Renal cortex interstitium (tissue), 11 donors: ENCODE measurements around the gene LAT. TPM values are rescaled to one million over a fixed set of nuclear protein-coding genes. Genes with fewer than 3 reads are reported as not detected.
"Not testable (repeated sequence)": the region's sequence is repeated elsewhere in the genome, so short reads cannot be mapped to it uniquely, and the experiment has no call there.

Experiments
- DNase-seq, 11 donors: peaks; one replicate each; pipeline ENCODE4 v3.0.0-alpha.2; 2013; ENCODE audit warnings: low read depth in 9 of 11, low spot score in 4 of 11; ENCODE audit errors: extremely low read depth in 1 of 11
- polyA plus RNA-seq, 3 donors: library from polyadenylated mRNA; unstranded; fragments of 120-200 nt; gene quantifications; one replicate each; pipeline ENCODE4 v1.2.1, GENCODE V29; 2013; ENCODE audit not compliant: insufficient read length in 3 of 3

The LAT gene
- polyA plus RNA-seq, 3 donors, result 5.3 to 9.3 (median 6.7) TPM

- DNase-seq, result peak; percentile 88 to 96 (median 93)
Observed at GRCh38 chr16:28974437-28975157, 10.3 kb upstream of the LAT start, which contains the start of gene SPNS1. TSS of gene SPNS1 (plus strand) at chr16:28974778. CDS start at chr16:28975152, 374 bp downstream.

GRCh38 chr16:28975158-28975599 is 9.7 kb upstream of the LAT start:
- no peak for DNase-seq

DNA sequence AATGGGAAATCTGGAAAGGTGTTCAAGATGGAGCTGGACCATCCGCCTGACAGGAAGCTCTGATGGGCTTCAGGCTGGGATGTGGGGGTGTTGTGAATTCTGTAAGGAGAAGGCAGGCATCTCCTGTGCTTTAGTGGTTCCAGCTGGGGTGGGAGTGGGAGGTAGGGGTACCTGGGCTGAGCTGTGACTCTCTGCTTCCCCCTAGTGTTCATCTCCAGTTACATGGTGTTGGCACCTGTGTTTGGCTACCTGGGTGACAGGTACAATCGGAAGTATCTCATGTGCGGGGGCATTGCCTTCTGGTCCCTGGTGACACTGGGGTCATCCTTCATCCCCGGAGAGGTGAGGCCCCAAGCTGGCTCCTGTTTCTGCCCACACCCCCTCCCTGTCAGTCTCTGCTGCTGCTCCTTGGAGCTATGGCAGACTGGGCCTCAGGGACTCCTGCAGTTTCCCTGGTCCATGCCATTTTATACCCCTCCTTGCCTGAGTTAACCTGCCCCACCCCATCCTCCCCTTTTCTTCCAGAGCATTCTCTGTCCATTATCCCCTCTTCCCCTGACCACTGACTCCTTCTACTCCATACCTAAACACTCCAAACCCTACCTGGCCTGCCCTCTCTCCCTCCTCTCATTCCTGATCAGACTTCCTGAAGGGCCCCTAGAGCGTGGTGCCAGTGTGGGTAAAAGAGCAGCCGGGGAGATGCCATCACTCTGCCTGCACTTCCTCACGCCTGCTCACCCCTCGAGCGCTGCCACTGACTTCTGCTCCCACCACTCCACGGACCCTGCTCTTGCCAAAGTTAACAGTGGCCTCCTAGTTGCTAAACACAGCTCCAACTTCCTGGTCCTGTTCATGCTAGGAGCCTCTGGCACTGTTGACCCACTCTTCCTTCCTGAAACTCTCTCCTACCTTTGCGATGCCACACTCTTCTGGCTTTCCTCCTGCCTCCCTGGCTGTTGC is 6.9 kb upstream of the LAT start:
- DNase-seq, result peak in 4 of 11 donors; percentile 4 to 22 (median 12)

- DNase-seq, result not testable (repeated sequence)
Observed at GRCh38 chr16:28980330-28980729, 4.5 kb upstream of the LAT start.

GRCh38 chr16:28980929-28981328 is 3.9 kb upstream of the LAT start:
- no peak for DNase-seq

DNA sequence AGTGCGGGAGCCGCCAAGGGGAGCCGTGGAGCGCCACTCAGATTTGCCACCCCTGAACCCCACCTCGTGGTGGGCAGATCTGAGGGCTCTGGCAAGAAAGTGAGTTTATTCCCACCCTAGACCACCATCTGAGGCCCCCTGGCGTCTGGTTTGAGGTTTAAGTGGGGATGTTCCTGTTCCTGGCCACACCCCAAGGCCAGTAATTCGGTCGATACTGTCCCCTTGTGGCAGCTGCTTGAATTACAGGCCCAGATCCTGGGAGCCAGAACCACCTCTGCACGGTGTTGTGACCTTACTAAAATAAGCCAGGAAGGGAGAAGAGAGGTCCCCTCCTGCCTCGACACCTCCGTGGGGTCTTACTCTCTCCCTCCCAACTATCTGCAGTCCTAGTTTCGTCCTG is 3.3 kb upstream of the LAT start:
- DNase-seq, result no peak

DNA sequence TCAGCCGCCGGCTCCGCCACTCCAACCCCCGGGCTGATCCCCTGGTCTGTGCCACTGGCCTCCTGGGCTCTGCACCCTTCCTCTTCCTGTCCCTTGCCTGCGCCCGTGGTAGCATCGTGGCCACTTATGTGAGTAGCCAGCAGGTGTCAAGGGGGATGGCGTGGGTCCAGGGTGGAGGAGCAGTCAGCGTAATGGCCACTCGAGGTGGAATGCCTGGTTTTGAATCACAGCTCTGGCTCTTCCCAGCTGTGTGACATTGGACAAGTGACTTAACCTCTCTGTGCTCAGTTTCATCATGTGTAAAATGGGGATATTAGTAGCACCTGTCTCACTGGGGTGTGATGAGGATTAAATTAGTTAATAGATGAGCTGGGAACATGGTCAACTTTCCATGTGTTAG is 2.4 kb upstream of the LAT start:
- DNase-seq, result no peak

DNA sequence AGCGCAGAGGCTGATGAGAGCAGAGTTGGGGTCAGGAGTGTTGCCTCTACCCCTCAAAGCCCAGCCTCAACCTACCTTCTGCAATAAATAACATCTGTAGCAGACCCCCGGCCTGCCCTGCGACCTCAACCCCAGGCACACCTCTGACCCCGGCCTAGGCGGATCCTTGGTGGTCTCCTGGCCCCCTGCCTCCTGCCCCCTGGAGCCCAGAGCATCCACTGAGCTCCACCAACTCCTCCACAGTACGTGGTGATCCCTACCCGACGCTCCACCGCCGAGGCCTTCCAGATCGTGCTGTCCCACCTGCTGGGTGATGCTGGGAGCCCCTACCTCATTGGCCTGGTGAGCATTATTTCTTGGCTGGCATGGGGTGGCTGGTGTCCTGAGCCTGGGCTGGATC is 1.9 kb upstream of the LAT start:
- DNase-seq, result no peak

GRCh38 chr16:28983644-28984043 is 1.2 kb upstream of the LAT start:
- no peak for DNase-seq

- no peak for DNase-seq
Observed at GRCh38 chr16:28984091-28984490, 761 bp upstream of the LAT start.

DNA sequence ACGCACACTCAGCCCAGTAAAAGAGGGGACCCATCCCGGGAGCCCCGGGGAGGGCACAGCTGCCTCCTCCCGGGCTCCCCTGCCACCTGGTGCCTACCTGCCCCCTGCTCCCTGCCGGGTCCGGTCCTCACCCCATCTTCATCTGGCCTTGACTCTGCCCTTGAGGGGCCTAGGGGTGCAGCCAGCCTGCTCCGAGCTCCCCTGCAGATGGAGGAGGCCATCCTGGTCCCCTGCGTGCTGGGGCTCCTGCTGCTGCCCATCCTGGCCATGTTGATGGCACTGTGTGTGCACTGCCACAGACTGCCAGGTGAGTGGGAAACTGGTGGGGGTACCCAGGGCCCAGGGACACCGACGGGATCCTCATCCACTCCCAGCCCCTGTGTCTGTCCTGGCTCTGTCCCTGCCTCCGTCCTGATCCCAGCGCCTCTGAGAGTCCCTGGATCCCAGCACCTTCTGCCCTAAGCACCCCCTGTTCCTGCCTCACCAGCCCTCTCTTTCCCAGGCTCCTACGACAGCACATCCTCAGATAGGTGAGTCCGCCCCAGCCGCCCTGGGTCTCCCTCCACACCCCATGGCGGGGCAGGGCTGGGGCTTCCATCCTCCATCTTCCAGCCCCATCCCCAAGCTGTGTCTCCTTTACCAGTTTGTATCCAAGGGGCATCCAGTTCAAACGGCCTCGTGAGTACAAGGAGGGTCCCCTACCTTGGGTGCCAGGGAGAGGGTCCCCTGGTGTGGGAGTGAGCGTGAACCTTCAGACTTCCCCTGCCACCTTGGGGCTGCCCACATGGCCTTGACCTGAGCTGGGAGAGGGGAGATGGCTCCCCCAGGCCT is 574 bp downstream of the LAT start:
- no peak for DNase-seq

DNA sequence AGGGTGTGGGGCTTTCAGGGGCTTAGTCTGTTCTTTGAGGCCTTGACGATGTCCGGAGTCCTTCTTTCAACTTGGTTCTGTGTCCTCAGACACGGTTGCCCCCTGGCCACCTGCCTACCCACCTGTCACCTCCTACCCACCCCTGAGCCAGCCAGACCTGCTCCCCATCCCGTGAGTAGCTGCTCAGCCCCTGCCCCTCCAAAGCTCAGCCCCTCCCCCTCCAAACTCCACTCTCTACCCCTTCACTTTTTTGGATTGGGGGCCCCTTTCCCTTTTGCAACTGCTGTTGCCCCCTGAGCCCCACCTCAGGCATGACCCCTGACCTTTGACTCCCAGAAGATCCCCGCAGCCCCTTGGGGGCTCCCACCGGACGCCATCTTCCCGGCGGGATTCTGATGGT is 1.2 kb downstream of the LAT start:
- DNase-seq, result no peak

DNA sequence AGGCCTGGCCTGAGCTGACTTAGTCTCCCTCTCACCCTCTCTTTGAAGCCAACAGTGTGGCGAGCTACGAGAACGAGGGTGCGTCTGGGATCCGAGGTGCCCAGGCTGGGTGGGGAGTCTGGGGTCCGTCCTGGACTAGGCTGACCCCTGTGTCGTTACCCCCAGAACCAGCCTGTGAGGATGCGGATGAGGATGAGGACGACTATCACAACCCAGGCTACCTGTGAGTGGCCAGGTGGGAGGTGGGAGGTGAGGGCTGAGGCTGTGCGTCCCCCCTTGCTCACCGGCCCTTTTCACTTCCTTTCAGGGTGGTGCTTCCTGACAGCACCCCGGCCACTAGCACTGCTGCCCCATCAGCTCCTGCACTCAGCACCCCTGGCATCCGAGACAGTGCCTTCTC is 1.6 kb downstream of the LAT start:
- DNase-seq, result no peak

GRCh38 chr16:28987170-28987853 is 2.5 kb downstream of the LAT start:
- DNase-seq, result no peak

GRCh38 chr16:28989363-28989762 is 4.5 kb downstream of the LAT start:
- DNase-seq, result no peak

DNA sequence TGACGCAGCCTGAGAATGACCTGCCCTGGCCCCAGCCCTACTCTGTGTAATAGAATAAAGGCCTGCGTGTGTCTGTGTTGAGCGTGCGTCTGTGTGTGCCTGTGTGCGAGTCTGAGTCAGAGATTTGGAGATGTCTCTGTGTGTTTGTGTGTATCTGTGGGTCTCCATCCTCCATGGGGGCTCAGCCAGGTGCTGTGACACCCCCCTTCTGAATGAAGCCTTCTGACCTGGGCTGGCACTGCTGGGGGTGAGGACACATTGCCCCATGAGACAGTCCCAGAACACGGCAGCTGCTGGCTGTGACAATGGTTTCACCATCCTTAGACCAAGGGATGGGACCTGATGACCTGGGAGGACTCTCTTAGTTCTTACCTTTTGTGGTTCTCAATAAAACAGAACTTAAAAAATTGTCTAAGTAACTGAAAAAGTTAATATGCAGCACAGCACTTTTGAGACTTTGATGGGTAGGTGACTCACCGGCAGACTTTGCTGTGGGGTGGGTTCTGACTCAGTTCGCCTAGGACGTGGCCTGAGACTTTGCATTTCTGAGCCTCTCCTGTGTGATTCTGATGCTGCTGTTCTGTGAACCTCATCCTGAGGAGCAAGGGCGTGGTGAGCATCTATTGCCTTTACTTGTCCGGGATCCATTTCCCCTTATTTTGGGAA is 5.7 kb downstream of the LAT start:
- no peak for DNase-seq

GRCh38 chr16:28991687-28992086 is 6.8 kb downstream of the LAT start:
- DNase-seq, result no peak

- no peak for DNase-seq
Observed at GRCh38 chr16:28992496-28992895, 7.6 kb downstream of the LAT start.
